Stimulated activated CD8-positive, alpha-beta memory T cell treated with anti-CD3 and anti-CD28 coated beads, Interleukin-4, amount 100 ng/mL, for 48 hours (primary cell): ENCODE measurements around the gene CADM1.
"Not testable (repeated sequence)": the region's sequence is repeated elsewhere in the genome, so short reads cannot be mapped to it uniquely, and the experiment has no call there.

ENCODE experiments used
- DNase-seq: peaks from one replicate; pipeline ENCODE4 v3.0.0-alpha.2; 2020

The CADM1 gene

DNA sequence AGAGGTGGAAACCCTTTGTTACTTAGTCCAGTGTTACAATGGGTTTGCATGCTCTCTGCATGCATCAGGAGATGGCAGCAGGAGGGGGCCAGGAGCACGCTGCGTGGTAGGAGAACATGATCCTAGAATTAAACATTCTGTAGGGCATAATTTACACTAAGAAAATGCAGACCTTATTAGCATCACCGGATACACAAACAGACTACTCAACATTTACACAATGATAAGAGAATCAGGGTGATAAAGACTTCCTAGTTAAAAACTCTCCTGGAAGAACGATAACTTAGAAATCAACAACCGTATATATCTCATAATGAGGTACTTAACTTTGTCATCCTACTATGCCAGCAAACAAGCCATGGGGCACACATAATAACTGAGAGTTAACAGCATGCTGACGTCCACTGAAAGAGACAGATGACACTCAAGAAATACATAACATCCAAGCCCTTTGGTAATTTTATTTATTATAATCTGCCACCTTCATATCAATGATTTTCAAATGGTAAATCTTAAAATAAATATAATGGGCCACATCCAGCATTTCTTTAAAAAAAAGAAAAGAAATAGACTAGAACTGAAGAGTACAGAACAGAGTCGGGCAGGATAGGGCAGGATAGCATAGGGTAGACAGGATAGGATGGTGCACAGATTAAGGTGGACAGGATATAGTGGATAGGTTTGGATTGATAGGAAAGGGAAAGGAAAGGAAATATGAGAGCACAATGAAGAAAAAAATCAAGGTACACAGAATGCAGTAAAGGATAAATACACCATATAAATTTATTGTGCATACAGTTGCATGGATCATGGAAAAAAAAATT is 27.5 kb downstream of the CADM1 start:
- no peak for DNase-seq

DNA sequence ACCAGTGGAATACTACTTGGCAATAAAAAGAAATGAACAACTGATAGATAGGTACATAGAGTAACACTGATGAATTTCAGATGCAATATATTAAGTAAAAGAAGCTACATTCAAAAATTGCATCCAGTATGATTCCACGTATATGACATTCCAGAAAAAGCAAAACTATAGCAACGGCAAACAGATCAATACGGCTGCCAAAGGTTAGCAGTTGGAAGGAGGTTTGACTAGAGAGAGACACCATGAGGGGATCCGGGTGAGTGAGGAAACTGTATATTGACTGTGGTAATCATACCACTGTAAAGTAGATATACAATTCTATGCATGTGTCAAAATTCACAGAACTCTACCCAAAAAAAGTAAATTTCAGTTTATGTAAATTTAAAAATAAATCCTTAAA is 28.7 kb downstream of the CADM1 start:
- DNase-seq, result no peak

DNA sequence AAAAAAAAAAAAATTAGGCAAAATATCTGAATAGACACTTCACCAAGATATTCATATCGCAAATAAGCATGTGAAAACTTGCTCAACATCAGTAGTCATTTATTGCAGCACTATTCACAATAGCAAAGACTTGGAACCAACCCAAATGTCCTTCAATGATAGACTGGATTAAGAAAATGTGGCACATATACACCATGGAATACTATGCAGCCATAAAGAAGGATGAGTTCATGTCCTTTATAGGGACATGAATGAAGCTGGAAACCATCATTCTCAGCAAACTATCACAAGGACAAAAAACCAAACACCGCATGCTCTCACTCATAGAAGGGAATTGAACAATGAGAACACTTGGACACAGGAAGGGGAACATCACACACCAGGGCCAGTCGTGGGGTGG is 29.9 kb downstream of the CADM1 start:
- DNase-seq, result not testable (repeated sequence)

DNA sequence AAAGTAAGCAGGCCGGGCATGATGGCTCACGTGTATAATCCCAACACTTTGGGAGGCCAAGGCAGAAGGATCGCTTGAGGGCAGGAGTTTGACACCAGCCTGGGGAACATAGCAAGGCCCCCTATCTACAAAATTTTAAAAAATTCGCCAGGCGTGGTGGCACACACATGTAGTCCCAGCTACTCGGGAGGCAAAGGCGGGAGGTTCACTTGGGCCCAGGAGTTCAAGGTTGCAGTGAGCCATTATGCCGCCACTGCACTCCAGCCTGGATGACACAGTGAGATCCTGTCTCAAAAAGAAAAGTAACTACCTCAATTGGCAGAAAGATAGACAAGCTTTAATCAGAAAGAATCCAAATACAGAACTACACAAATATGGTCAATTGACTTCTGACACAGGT is 31.0 kb downstream of the CADM1 start:
- no peak for DNase-seq

DNA sequence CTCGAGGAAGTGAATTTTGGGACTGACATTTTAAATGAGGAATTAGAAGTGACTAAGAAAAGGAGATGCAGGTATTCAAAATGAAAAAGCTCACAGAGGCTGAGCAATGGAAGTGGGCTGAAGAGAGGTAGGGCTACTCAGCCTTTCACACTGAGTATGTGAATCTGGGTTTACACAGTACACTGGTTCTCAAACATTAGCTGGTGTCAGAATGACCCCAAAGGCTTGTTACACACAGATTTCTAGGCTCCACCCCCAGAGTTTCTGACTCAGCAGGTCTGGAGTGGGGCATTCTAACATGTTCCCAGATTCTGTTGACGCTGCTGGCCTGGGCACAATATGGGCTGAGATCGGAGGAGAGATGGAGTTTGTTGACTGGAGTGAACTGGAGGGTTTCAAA is 32.8 kb downstream of the CADM1 start:
- DNase-seq, result no peak

DNA sequence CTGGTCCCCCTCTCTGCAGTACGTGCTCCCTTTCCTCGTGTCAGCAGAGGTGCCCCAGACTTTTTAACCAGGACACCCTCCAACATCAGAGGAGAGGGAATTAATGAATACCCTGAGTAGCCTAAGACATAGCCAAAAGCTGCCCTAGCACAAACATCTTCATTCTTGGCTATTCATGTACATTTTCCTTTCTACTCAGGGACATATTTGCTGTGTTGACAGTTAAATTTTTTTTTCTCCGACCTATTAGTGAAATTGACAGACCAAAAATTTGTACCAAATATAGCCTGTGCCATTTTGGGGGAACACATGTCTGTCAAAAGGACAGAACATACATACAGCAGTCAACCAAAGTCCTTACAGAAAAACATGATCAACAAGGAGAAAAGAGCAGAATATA is 33.3 kb downstream of the CADM1 start:
- DNase-seq, result no peak

DNA sequence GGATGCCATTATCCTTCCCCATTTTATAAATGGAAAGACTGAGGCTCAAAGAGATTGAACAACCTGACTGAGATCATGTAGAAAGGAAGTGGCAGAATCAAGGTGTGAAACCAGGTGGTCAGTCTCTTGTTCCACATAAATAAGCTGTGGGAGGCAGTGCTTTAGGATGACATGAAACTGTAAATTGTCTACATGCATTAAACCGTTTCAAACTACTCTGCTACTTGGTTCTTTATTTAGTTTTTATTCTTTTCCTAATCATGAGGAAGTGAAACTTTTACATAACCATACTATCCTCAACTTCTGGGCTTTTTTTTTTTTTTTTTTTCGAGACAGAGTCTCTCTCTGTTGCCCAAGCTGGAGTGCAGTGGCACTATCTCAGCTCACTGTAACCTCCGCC is 34.9 kb downstream of the CADM1 start:
- no peak for DNase-seq

DNA sequence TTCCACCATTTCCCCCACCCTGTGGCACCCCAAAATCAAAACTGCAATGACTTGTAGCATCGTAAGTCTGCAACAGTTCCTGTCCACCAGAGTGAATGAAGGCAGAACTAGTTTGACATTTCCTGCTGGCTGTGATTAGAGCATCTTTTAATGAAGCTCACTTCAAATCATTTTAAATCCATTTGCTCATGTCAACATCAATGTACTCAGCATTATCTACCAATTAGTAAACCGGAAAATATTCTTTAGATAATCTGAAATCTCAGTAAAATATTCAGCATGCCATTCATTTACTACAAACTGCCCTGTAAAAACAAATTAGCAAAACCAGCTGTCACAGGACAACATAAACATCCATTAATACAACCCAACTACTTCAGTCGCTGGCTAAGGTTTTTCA is 38.1 kb downstream of the CADM1 start:
- DNase-seq, result no peak

DNA sequence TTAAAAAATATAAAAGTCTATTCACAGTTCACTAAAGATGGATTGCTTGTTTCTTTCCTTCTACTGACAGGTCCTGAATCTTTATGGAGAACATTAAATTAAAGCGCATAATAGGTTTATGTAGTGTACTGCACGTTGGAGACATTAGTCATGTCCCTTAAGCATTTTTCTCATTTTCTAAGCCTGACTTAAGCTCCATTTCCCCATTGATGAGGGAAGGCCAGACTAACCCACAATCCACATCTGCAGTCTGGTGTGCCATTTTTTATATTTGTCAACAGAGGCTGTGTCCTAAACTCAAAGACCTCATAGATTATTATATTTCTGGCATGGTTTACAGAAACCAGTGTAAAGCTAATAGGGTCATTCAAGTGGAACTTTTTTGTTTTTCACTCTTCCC is 39.9 kb downstream of the CADM1 start:
- DNase-seq, result no peak

DNA sequence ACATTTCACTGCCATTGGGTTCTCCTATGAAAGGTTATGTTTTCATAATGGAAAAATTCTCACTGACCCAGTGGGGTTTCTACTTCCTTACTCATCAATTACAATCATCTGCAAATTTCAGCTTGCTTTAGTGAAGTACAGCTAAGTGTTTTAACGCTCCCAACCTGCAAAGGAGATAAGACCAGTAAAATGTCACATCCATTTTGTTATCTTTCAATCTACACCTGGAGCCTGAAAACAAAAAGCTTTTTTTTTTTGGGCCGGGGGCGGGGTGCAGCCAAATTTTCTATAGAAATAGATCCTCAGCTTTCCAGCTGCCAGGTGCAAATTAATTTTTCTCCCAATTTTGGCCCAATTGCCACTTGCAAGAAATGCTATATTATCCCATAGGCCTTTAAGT is 40.6 kb downstream of the CADM1 start:
- DNase-seq, result no peak

DNA sequence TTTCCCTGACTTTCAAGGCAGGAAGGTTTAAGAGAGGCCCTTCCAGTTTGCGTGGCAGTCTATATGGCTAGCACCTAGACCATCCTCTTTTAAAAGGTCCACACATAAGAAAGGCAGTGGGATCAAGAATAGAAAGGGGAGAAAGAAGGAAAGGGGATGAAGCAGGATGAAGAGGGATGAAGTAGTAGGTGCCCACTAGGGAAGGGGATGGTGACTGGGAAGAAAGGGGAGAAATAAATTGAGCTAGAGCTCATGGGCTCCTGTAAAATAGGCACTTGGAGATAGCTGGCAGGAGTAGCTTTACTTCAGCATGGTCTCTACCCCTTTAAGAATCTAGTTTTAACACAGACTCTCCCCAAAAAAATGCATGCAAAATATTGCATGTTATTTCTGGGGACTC is 41.5 kb downstream of the CADM1 start:
- no peak for DNase-seq

DNA sequence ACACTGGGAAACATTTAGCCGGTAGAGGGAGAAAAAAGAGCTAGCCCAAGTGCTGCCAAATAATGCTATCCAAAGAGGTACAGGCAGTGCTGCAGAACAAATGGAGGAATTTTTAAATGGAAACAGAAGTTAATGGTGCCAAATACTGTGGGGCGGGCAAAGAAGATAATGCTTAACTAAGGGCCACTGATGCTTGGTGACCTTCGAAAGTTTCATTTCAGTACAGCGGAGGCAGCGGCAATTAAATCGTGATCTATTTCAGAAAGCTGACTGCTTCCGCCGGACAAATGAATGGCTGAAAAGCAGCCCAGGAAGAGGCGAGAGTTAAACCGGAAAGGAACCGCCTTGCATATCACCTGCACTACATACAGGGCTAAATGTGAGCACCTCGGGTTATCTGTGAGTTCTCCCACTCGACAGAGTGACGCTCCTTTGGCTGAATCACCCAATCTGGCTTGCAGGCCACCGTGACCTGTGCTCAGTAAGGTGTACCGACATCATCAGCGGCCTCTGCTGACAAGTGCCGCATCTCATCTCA is 42.1 kb downstream of the CADM1 start:
- DNase-seq, result no peak

DNA sequence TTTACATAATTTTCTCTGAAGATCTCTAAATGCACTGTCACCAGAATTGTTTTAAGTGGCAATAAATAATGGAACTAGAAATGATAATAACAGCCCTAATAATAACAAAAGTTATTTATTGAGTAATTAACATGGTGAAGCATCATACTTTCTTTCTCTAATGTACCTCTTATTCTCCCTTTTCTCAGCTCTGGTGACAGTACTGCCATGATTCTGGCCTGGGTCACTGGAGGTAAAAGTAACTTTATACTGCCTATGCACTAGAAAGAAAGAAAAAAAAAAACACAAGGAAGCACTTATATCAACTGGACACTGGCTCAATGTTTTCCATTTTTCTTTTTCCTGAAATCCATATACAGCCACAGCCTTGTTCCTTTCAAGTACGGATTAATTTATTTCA is 43.7 kb downstream of the CADM1 start:
- DNase-seq, result no peak

DNA sequence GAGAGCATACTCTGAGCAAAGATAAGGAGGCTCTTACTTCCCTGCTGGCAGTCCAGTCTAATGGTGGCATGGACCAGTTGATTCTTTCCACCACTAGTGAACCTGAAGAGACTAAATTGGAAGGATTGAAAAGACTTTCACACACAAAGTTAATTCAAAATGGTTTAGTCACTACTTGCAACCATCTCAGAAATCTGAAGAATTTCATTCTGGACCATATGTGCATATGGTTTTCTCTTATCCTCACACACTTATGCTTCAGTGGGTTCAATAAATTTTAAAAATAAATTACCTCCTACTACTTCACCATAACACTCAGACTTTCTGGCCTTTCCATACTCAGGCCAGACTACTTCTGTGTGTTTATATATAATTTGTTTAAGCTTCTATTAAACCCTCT is 44.7 kb downstream of the CADM1 start:
- no peak for DNase-seq

DNA sequence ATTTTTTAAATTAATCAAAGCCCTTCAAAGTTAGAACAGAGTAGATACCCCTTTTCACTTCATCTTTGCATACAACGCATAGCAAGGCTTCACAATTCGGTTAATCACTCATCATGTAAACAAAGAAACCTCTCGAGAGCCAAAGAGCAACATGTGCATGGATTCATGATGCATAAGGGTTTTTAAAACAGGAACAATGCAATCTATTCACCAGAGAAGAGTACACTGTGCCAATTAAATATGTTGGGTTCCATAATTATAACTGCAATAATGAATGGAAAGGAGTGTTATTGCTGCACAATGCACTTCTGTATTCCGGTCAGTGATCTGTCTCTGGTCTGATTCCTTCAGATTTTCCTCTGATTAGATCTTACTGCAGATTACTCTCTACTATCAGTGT is 45.3 kb downstream of the CADM1 start:
- DNase-seq, result no peak

DNA sequence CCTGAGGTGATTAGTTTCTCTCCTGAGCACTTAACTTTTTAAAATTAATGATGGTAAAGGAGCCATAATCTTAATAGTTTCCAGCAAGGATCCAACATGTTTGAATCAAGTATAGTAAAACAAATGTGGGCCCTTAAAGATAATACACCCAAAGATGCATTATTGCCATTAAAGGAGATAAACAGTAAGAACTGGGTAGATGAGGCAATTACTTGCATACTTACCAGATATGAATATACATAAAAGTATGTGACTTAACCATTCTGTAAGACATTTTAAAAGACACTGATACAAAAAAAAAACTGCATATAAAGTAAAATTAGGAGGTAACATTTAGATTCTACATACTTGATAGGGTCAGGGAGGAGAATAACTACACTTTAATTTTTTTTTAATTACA is 48.2 kb downstream of the CADM1 start:
- DNase-seq, result no peak

DNA sequence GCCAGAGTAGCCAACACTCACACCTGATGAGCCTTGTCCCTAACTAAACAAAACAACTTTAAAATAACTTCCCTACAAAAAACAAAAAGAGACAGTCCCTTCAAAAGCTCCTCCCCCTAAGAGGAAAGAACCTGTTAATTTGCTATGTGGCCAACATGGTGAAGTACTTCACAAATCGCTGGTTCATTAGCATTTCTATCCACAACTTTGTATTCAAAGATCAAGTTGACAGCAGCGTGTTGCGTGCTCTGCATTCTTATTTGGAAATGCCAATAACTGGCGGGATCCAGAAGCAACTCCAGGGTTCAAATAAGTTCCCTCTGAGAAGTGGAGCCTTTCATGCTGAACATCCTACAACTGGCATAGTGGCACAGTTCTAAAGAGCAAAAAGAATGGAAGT is 48.6 kb downstream of the CADM1 start:
- DNase-seq, result no peak

DNA sequence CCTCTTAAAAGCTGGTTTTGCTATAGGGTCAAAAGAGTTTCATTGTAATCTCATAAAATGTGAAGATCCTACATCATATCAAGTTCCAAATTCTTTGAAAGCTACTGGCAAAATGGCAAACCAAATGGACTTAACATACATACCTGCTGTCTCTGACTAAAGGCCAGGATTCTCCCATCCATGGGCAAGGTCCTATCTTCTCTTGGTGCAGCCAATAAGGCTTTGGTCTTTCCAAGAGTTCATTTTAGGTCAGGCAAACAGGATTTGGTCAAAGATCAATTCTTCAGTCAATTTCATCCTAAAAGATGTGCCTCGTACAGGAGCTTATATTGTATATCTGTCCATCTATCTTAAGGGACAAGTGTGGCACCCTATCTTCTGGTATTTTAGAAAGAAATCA is 49.7 kb downstream of the CADM1 start:
- DNase-seq, result no peak

DNA sequence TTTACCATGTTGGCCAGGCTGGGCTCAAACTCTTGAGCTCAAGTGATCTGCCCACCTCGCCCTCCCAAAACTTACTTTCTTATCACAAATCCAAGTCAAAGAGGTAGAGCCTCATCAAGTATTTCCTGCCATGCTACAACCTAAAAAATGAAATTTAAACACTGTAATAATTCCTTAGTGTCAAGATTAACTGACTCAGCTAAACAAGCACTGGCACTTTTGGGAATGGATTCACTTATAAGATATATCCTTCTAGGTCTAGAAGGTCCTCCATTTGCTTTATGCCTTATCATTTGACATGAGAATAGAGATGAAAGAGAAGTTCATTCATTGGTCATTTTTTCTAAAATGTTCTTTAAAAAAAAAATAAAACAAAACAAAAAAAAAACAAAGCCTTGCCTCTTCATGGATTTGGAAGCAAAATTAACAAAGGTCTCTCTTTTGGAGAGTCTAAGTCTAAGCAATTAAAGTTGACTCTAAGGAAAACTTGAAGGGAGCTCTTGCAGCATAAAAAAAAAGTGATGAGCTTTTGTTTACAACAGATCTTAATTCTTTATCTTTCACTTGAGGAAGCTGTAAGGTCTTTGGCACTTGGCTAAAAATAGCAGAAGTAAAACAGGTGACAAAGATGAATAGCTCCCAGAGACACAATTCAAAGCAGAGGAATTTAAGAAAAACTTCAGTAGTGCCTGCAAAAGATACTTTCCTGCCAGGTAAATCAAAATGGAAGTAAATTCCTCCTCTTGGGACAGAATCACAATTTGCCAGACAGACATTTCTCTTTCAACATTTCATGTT is 50.3 kb downstream of the CADM1 start:
- no peak for DNase-seq

DNA sequence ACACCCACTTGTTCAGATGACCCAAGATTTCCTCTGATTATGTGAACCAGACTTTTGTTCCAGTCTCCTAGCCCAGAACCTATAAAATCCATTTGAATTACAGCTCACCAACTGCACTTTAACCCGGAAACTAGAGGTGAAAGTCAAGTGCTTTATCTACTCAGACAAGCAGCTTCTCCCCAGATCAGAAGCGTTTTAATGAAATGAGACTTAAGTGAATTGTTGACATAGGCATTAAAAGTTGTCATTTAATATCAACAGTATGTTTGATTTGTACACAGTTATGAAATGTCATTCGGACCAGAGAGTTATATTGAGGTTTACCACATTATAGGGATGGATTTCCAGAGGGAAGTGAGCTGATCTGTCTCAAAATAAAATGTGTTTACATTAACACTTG is 52.0 kb downstream of the CADM1 start:
- DNase-seq, result no peak

DNA sequence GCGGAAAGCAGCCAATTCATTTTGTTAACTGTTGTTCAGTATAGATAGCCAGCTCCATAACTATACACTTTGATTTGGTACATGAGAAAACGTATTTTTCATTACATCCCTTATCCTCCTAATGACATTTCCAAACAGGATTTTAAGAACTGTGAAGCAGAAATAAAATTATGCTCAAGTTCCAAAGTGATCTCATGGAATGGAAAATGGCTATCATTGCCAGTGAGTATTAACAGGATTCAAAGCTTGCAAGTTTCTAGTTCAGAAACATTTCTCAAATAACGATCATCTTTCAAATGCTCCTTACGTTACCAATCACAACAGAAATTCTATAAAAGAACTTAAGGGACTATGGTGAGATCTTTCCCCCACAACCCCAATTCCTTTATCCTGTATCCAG is 53.7 kb downstream of the CADM1 start:
- no peak for DNase-seq

DNA sequence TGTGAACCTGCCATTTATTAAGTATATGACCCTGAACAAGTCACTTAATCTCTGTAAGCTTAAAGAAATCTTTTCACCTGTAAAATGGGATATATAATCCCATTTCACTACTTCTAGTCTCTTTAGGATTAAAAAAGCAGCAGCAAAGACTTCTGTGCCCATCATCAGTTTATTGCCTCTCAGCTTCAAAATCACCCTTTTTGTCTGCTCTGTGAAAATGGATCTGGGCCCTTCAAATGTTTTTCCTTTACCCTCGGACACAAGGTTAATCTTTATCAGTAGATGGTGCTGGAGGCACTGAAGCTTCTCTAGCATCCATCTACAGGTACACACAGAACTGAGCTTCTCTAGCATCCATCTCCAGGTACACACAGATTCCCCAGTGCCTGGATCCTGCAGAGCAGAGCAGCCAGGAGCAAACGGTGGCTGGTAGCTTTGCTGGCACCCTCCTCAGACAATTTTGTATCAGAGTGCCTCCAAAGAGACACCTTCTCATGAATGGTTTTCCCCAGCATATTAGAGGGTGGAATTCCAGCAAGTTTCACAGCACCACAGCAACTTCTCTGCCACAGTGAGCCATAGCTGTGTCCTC is 56.8 kb downstream of the CADM1 start:
- no peak for DNase-seq

DNA sequence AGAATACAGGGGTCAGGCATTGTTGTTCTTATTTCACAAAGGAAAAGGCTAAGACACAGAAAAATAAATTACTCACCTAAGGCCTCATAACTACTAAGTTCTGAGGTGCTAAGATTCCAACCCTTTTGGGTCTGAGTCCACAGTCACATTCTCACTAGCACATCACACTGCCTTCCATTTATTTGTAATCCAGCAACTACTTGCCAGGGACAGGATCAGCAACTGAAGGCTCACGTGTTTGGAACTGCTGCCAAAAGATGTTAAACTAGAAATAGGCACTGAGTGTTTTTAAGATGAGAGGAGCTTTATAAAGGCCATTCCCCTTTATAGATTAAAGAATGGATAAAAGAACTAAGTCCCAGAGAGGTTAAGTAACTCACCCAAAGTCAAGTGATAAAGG is 58.0 kb downstream of the CADM1 start:
- DNase-seq, result no peak

DNA sequence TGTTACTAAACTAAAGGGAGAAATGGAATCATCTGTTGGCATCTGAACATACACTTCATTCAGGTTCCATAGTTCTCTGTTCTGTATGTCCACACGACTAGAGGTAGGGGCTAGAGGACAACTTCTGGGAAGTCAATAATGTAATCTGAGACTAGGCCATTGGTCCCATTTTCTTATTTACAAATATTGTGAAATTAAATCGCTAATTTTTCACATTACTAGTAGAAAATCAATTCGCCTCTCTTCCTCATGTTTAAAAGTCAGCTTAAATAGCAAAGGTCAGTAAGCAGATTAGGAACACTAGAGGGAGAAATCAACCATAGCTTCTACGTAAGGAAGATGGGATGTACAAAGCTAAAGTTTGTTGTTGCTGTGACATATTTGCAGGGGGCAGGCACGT is 59.7 kb downstream of the CADM1 start:
- DNase-seq, result no peak
